Breast epithelium (tissue), 3 donors: ENCODE results near the gene ECSIT.

Experiments
- POLR2A ChIP-seq: fragments of 450-650 bp; IDR thresholded peaks from one replicate; pipeline ENCODE4 v1.6.1; 2016; ENCODE audit warnings: antibody characterized with exemption, mild to moderate bottlenecking, moderate library complexity
- TF ChIP-seq, protein P1 (sequence below), 3 donors: fragments of 450-650 bp; IDR thresholded peaks; one replicate each; pipeline ENCODE4 v1.5.1; 2016 to 2017; ENCODE audit warnings: antibody characterized with exemption in 3 of 3, mild to moderate bottlenecking in 3 of 3, moderate library complexity in 3 of 3

DNA sequence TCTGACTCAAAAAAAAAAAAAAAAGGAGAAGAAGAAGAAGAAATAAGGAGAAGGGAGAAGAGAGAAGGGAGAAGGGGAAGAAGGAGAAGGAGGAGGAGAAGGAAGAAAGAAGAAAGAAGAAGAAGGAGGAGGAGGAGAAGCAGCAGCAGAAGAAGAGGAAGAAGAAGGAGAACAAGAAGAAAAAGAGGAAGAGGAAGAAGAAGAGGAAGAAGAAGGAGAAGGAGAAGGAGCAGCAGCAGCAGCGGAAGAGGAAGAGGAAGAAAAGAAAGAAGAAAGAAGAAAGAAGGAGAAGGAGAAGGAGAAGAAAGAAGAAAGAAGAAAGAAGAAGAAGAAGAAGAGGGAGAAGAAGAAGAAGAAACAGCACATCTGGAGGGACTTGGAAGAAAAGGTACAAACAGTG, 5.6 kb upstream of the ECSIT start:
- TF ChIP-seq, protein P1, sequence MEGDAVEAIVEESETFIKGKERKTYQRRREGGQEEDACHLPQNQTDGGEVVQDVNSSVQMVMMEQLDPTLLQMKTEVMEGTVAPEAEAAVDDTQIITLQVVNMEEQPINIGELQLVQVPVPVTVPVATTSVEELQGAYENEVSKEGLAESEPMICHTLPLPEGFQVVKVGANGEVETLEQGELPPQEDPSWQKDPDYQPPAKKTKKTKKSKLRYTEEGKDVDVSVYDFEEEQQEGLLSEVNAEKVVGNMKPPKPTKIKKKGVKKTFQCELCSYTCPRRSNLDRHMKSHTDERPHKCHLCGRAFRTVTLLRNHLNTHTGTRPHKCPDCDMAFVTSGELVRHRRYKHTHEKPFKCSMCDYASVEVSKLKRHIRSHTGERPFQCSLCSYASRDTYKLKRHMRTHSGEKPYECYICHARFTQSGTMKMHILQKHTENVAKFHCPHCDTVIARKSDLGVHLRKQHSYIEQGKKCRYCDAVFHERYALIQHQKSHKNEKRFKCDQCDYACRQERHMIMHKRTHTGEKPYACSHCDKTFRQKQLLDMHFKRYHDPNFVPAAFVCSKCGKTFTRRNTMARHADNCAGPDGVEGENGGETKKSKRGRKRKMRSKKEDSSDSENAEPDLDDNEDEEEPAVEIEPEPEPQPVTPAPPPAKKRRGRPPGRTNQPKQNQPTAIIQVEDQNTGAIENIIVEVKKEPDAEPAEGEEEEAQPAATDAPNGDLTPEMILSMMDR (IDR thresholded peaks at IDR 0.05): no peak
- TF ChIP-seq POLR2A: no peak
